Uterus (tissue), 4 donors: Measurements from ENCODE around the gene RPP14. TPM values are rescaled to one million over a fixed set of nuclear protein-coding genes. Genes with fewer than 3 reads are reported as not detected.

Experiments used
- DNase-seq, 2 donors: peaks; one replicate each; pipeline ENCODE4 v3.0.0-alpha.2; 2019 to 2020
- H3K27ac ChIP-seq, 2 donors: fragments of 200-600 bp; sonication (generic); 1 replicate in 1 of 2; 2 replicates in 1 of 2; pipeline ENCODE4 v1.5.1; 2016 to 2018
- H3K27me3 ChIP-seq, 2 donors: fragments of 200-600 bp; sonication (generic); one replicate each; pipeline ENCODE4 v1.5.1; 2018 to 2019; ENCODE audit warnings: control low read depth in 1 of 2
- H3K36me3 ChIP-seq, 2 donors: fragments of 200-600 bp; sonication (generic); one replicate each; pipeline ENCODE4 v1.5.1; 2019; ENCODE audit warnings: control low read depth in 1 of 2
- H3K4me1 ChIP-seq, 2 donors: fragments of 200-600 bp; sonication (generic); one replicate each; pipeline ENCODE4 v1.5.1; 2018 to 2019; ENCODE audit warnings: control low read depth in 1 of 2
- H3K4me3 ChIP-seq, 2 donors: fragments of 200-600 bp; sonication (generic); 1 replicate in 1 of 2; 2 replicates in 1 of 2; pipeline ENCODE4 v1.5.1; 2018 to 2019; ENCODE audit warnings: mild to moderate bottlenecking in 1 of 2
- H3K9me3 ChIP-seq, 2 donors: fragments of 200-600 bp; sonication (generic); one replicate each; pipeline ENCODE4 v1.5.1; 2019; ENCODE audit warnings: control low read depth in 1 of 2
- POLR2A ChIP-seq, 2 donors: fragments of 450-650 bp; IDR thresholded peaks; one replicate each; pipeline ENCODE4 v1.6.1; 2016; ENCODE audit warnings: antibody characterized with exemption in 2 of 2, mild to moderate bottlenecking in 1 of 2, moderate library complexity in 1 of 2
- intact Hi-C: fragments of 100-400 bp; cut with DNase I; formaldehyde crosslinking; loops from one replicate; pipeline ENCODE4 v1.15.1; 2023; ENCODE audit warnings: low total_unique reads
- total RNA-seq, 4 donors: library from RNA; depleted of rRNA in 3 of 4; stranded (reverse); fragments of >200 nt in 3 of 4; gene quantifications; one replicate each; pipeline versions ENCODE4 v1.1.0 to v1.2.4, GENCODE V29; 2014 to 2023
- TF ChIP-seq, protein P1 (sequence below), 4 experiments: fragments of 200-600 bp in 2 of 4; fragments of 450-650 bp in 2 of 4; sonication (generic) in 2 of 4; IDR thresholded peaks; one replicate each; pipeline ENCODE4 v1.5.1; 2016 to 2019; ENCODE audit warnings: antibody characterized with exemption in 4 of 4, mild to moderate bottlenecking in 2 of 4, moderate library complexity in 1 of 4
- donor health status: DM: yes; HTN: yes; CAD: no.

Gene RPP14
- total RNA-seq, 4 donors from 2014 or later, result 1.5 to 26.7 (median 9.7) TPM

DNA sequence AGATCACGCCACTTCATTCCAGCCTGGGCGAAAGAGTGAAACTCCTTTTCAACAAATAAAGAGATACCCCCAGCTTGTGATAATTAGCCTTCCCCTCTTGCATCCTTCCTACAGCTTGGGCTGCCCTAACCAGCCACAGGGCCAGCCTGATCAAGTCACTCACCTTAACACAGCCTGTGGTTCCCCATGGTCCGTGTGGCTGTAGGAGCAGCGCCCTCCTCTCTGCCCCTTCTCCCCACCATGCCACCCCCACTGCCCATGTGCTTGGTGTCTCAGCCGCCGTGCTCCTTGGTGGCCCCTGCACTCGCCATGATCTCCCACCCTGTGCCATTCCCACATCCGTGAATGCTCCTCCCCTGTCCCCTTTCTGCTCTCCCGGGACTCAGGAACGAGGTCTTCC, 13.2 kb upstream of the RPP14 start:
- no peak for DNase-seq
- intact Hi-C loops, result no loop called here
- Histone ChIP-seq H3K27ac (no peak overlapping the region), H3K27me3 (no peaks in the 10 kb centered on the region), H3K4me1 (no peaks in the 10 kb centered on the region), H3K4me3 (no peak overlapping the region), H3K36me3 (no peaks in the 10 kb centered on the region), H3K9me3 (no peaks in the 10 kb centered on the region)
- TF ChIP-seq POLR2A (IDR thresholded peaks at IDR 0.05), result no peak
- TF ChIP-seq, protein P1, sequence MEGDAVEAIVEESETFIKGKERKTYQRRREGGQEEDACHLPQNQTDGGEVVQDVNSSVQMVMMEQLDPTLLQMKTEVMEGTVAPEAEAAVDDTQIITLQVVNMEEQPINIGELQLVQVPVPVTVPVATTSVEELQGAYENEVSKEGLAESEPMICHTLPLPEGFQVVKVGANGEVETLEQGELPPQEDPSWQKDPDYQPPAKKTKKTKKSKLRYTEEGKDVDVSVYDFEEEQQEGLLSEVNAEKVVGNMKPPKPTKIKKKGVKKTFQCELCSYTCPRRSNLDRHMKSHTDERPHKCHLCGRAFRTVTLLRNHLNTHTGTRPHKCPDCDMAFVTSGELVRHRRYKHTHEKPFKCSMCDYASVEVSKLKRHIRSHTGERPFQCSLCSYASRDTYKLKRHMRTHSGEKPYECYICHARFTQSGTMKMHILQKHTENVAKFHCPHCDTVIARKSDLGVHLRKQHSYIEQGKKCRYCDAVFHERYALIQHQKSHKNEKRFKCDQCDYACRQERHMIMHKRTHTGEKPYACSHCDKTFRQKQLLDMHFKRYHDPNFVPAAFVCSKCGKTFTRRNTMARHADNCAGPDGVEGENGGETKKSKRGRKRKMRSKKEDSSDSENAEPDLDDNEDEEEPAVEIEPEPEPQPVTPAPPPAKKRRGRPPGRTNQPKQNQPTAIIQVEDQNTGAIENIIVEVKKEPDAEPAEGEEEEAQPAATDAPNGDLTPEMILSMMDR (IDR thresholded peaks at IDR 0.05), result no peak

DNA sequence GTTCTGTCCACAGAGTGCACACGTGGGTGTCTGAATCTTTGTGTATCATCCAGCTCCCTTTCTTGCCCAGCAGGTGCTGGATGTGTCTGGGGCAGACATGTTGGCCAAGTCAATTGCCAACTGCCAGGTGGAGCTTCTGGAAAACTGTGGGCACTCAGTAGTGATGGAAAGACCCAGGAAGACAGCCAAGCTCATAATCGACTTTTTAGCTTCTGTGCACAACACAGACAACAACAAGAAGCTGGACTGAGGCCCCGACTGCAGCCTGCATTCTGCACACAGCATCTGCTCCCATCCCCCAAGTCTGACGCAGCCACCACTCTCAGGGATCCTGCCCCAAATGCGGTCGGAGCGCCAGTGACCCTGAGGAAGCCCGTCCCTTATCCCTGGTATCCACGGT, 12.5 kb upstream of the RPP14 start:
- H3K27me3 ChIP-seq, result no peaks in the 10 kb centered on the region
- H3K4me1 ChIP-seq, result no peaks in the 10 kb centered on the region
- TF ChIP-seq, protein P1 (IDR thresholded peaks at IDR 0.05), result no peak
- TF ChIP-seq POLR2A (IDR thresholded peaks at IDR 0.05), result no peak
- H3K36me3 ChIP-seq, result no peaks in the 10 kb centered on the region
- intact Hi-C loops, result no loop called here
- H3K27ac ChIP-seq, result no peak overlapping the region
- H3K4me3 ChIP-seq, result no peak overlapping the region
- DNase-seq, result no peak
- H3K9me3 ChIP-seq, result no peaks in the 10 kb centered on the region

DNA sequence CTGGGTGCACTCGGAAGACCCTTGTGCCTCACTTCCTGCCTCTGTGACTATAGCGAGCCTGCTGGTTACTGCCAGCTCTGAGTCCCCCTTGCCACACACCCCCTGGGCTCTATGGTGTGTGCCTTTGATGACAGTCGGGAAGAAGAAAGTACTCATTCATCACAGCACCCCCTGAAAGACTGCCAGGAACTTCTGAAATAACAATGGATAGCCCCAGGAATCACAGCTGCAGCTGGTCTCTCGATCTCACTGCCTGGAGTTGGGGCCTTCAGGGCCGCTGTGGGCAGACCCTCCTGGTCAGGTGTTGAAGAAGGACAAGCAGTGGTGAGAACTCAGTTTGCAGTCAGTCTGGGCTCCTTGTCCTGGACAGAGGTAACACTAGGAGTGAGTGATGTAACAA, 9.8 kb upstream of the RPP14 start:
- H3K27ac ChIP-seq, result no peak overlapping the region
- intact Hi-C loops, result no loop called here
- H3K27me3 ChIP-seq, result no peaks in the 10 kb centered on the region
- no peaks in the 10 kb centered on the region for H3K4me1 ChIP-seq
- H3K9me3 ChIP-seq, result no peaks in the 10 kb centered on the region
- no peak overlapping the region for H3K4me3 ChIP-seq
- TF ChIP-seq, protein P1 (IDR thresholded peaks at IDR 0.05), result no peak
- TF ChIP-seq POLR2A (IDR thresholded peaks at IDR 0.05), result no peak
- H3K36me3 ChIP-seq, result no peaks in the 10 kb centered on the region
- no peak for DNase-seq

DNA sequence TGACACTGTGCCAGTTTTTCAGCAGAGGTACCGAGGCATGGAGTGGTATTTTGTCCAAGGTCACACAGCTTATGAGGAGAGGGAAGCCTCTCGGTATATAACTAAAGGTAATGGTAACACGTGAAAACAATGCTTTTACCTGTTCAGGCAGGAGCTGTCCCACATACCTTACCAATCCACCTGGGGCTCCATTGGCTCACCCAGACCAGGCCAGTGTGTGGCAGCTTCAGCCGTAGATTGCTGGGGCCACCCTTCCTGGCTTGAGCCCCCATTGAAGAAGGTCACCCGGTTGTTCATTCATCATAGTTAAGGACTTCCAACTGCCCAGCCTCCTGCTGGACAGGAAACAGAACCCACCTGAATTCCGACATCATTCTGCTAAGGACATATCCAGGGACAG, 9.2 kb upstream of the RPP14 start:
- no peak overlapping the region for H3K27ac ChIP-seq
- DNase-seq, result no peak
- TF ChIP-seq, protein P1 (IDR thresholded peaks at IDR 0.05), result no peak
- no peak for TF ChIP-seq POLR2A (IDR thresholded peaks at IDR 0.05)
- H3K36me3 ChIP-seq, result no peaks in the 10 kb centered on the region
- no peak overlapping the region for H3K4me3 ChIP-seq
- H3K27me3 ChIP-seq, result no peaks in the 10 kb centered on the region
- intact Hi-C loops, result no loop called here
- H3K4me1 ChIP-seq, result no peaks in the 10 kb centered on the region
- H3K9me3 ChIP-seq, result no peaks in the 10 kb centered on the region

DNA sequence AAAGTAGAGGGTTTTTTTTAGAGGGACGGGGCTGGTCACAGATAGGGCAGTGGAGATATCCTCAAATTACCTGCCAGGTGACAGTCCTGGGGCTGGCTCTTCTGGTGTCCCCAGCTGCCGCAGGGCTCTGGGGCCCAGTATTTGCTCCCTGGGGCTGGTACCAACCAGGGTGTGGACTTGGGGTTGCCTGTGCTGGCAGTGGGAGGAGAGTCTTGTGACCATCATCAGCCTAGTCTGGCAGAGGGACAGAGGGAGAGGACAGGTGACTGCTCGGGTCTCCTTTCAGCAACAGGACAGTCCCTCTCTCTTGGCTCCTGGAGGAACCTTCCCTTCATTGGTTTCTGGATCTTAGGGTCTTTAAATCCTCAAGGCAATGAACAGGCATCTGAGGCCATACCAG, 7.9 kb upstream of the RPP14 start:
- DNase-seq, result no peak
- intact Hi-C loops, result no loop called here
- Histone ChIP-seq H3K4me1 (no peaks in the 10 kb centered on the region), H3K36me3 (no peaks in the 10 kb centered on the region), H3K4me3 (no peak overlapping the region), H3K27me3 (no peaks in the 10 kb centered on the region), H3K27ac (no peak overlapping the region), H3K9me3 (no peaks in the 10 kb centered on the region)
- TF ChIP-seq, protein P1 (IDR thresholded peaks at IDR 0.05), result no peak
- TF ChIP-seq POLR2A (IDR thresholded peaks at IDR 0.05), result no peak
